Tongue (tissue), 2 donors: Measurements from ENCODE around the gene TMEM63B. TPM values are rescaled to one million over a fixed set of nuclear protein-coding genes. Genes with fewer than 3 reads are reported as not detected.
"Not testable (repeated sequence)": the region's sequence is repeated elsewhere in the genome, so short reads cannot be mapped to it uniquely, and the experiment has no call there.

Source experiments
- DNase-seq: peaks from one replicate; pipeline ENCODE4 v3.0.0-alpha.2; 2015
- total RNA-seq: library from RNA; depleted of rRNA; stranded (reverse); fragments of >200 nt; gene quantifications from one replicate; pipeline ENCODE4 v1.2.3, GENCODE V29; 2014

The TMEM63B gene
- total RNA-seq, 1 donor from 2014 or later, result 18.1 TPM

- DNase-seq, result no peak
These were observed 44.7 kb downstream of the TMEM63B start for GRCh38 chr6:44171899-44172546.

GRCh38 chr6:44172731-44173500, 45.6 kb downstream of the TMEM63B start:
- peak; percentile 92 for DNase-seq

DNA sequence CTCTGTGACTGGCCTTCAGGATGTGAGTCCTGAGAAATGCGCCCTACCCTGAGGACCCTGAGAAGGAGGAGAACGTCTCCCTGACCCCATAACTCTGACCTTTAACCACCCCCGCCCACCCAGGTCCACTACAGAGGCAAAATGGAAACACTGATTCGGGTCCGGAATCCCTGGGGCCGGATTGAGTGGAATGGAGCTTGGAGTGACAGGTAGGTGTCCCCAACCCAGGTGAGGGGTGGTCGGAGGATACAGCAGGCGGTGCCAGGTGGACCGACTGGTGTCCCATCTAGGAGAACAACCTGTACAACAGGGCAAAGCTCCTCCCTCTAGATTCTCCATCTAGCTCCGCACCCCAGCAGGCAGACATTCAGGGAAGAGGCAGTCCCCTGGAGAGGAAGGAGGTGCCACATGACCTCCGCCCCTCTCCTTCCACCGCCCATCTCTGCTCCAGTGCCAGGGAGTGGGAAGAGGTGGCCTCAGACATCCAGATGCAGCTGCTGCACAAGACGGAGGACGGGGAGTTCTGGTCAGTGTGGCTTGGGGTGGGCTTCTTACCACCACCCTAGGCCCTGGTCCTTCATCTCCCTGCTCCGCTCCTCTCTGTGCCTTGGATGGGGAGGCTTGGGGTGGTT, 48.9 kb downstream of the TMEM63B start:
- DNase-seq, result no peak

GRCh38 chr6:44176762-44177509, 49.6 kb downstream of the TMEM63B start:
- no peak for DNase-seq

DNA sequence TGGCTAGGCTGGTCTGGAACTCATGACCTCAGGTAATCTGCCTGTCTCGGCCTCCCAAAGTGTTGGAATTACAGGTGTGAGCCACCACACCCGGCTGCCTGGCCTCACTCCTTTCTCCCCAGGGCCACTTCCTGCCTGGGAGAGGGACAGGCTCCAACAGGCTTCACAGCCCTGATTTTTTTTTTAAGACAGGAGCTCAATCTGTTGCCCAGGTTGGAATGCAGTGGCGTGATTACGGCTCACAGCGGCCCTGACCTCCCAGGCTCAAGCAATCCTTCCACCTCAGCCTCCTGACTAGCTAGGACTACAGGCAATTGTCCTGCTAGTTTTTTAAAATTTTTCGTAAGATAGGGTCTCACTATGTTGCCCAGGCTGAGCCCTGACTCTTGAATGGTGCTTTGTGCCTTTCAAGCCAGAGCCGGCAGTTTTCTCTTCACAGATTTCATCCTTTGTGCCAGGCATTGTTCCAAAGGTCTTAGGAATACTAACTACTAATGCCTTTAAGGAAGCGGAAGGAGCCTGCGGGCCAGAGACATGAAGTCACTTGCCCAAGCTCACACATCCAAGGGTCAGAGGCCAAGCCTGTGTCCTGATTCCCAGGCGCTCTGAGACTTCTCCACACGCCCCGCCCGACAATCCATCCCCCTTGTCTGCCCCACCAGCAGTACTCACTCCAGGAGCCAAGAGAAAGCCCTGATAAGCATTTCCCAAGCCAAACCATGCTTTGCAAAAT, 50.5 kb downstream of the TMEM63B start:
- no peak for DNase-seq

DNA sequence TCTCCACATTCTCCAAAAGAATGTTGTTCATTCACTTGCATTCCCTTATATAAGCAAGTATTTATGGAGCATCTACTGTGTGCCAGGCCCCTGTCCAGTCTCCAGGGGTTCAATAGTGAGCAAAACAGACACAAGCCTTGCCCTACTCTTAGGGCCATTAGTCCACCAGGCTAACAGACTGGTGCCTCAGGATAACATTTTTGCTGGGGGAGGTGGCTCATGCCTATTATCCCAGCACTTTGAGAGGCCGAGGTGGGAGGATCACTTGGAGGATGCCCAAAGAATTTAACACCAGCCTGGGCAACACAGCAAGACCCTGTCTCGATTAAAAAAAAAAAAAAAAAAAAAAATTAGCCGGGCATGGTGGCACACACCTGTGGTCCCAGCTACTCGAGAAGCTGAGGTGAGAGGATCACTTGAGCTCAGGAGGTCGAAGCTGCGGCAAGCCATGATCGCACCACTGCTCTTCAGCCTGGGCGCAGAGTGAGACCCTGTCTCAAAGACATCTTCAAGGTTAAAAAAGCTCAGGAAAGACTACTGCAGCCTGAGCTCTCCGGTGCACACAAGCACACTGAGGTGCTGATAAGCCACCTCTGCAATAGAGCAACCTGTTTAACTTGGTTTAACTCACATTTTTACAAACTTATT, 51.2 kb downstream of the TMEM63B start:
- DNase-seq, result no peak

- no peak for DNase-seq
These were observed 51.8 kb downstream of the TMEM63B start for GRCh38 chr6:44179072-44179536.

DNA sequence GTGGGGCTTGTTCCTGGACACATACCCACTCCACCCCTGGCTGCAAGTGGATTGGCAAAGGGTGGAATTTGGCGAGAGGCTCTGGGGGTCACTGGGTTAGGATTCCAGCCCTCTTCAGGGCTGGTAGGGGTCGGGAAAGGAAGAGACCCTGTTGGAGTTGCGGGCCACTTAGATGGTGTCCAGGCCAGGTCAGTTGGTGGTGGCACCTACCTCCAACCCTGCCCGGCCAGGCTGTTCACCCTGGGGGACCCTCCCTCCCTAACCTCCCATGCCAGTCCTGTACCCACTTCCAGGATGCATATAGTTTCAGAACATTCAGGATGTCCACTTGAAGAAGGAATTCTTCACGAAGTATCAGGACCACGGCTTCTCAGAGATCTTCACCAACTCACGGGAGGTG, 52.3 kb downstream of the TMEM63B start:
- DNase-seq, result no peak

- DNase-seq, result no peak
These were observed 53.1 kb downstream of the TMEM63B start for GRCh38 chr6:44180406-44180805.

DNA sequence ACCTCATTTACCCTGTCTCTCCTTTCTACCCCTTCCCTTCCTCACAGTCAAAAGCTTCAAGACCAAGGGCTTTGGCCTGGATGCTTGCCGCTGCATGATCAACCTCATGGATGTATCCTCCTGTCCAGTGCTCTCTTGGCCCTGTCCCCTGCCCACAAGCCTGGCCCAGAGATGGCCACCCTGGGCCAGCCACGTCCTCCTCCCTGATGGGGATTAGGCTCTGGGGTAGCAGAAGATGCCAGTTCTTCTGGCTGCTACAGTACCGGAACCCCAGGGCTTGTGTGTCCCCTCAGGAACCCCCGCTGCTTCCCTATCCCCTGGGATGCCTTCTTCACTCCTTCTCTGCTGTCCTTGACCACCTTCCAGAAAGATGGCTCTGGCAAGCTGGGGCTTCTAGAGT, 53.5 kb downstream of the TMEM63B start:
- DNase-seq, result no peak

DNA sequence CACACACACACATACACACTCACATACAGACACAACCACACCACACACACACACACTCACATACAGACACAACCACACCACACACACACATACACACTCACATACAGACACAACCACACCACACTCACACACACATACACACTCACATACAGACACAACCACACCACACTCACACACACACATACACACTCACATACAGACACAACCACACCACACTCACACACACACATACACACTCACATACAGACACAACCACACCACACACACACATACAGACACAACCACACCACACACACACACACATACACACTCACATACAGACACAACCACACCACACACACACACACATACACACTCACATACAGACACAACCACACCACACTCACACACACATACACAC, 54.4 kb downstream of the TMEM63B start:
- not testable (repeated sequence) for DNase-seq

GRCh38 chr6:44182911-44183390, 55.6 kb downstream of the TMEM63B start:
- DNase-seq, result no peak

- DNase-seq, result no peak
These were observed 56.4 kb downstream of the TMEM63B start for GRCh38 chr6:44183783-44184182.

DNA sequence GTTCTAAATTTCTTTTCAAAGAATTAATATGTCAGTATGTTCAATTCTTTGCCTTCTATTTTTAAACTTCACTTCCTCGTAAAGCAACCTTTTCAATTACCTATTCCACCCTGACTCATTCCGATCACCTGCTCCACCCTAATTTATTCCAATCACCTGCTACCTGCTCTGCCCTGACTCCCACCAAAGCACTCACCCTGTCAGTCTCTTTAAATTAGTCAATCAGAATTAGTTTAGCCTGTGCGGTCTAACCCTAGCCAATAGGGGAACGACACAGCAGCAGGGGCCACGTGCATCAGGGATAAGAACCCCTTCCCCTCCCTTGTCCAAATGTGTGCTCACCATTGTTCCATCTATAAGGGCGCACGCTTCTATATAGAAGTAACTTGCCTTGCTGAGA, 58.0 kb downstream of the TMEM63B start:
- not testable (repeated sequence) for DNase-seq

DNA sequence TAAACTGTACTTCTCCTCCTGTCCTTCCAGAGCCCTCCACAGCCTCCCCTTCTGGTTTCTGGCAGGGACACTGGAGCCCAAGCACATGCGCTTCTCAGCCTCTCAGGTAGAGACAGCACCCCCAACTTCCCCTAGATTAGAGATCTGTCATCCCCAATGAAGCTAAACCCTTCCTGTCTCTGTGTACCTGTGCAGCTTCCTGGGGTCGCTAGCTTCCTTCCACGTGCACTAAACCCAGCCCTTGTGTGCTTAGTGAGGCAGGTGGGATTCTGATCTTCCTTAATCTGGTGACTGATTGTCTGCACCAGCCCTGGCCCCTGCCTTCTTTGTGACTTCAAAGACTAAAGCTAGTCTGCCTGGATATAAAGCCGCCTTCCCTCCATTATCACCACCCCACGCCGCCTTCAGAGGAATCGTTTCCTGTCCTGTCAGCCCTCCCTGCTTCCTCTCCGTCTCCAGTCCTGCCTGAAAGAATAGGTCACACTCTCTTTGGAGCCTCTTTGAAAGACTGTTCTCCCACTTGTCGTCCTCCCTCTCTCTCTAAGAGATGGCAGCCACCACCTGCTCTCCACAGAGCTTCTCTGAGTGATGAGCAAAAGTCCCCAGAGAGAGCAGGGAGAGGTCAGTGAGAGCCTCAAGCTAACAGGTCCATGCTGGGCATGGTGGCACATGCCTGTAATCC, 58.7 kb downstream of the TMEM63B start:
- peak; percentile 60 for DNase-seq

DNA sequence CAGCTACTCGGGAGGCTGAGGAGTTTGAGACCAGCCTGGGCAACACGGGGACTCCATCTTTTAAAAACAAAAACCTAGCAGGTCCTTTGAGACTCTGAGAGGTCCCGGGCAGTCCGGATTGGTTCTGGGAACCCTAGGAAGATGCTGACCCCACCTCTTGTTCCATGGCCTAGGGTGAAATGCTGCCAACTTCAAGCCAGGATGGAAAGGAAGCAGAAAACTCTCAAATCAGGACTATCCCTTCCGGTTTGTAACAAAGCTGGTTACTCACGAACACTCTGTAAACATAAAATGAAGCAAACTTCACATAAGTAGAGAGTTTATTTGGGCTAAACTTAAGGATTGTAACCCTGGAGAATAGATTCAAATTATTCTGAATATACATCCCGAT, 59.3 kb downstream of the TMEM63B start:
- no peak for DNase-seq

- DNase-seq, result no peak
These were observed 61.5 kb downstream of the TMEM63B start for GRCh38 chr6:44188819-44189218.

GRCh38 chr6:44189257-44189656, 61.9 kb downstream of the TMEM63B start:
- DNase-seq, result no peak

GRCh38 chr6:44190715-44191114, 63.4 kb downstream of the TMEM63B start:
- no peak for DNase-seq

DNA sequence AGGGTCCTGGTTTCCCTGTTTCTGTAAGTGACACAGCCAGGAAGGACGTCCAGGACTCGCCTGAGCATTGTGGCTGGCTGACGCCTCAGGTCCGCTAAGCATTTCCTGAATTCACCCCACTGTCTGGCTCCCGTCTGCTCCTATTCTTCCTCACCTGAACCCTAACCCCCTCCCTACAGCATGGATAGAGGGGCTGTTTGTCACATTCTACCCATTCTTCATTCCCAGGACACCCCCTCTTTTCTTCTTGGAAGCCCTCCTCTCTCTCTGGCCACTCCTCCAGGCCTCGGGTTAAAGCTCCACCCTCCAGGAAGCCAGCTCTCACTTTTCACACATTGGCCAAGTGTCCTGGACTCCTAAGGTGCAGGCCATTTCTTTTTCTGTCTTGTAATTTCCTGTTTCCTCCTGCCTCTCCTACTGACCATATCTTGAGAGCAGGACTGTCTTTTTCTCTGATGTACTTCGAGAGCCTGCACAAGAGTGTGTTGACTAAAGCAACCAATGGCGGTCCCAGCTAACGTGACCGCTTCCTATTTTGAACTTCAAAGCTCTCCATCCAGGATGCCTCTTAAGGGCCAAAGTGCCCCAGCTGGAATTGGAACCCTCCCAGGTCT, 65.2 kb downstream of the TMEM63B start:
- no peak for DNase-seq
